HG03469 (cell line): ENCODE measurements around the gene KCTD16.

Experiments
- ATAC-seq: cut with Tn5 transposase; IDR thresholded peaks from one replicate; pipeline ENCODE4 v1.9.1; 2021; ENCODE audit warnings: mild to moderate bottlenecking, moderate library complexity, moderate number of reproducible peaks; ENCODE audit not compliant: unreplicated experiment

Gene KCTD16

DNA sequence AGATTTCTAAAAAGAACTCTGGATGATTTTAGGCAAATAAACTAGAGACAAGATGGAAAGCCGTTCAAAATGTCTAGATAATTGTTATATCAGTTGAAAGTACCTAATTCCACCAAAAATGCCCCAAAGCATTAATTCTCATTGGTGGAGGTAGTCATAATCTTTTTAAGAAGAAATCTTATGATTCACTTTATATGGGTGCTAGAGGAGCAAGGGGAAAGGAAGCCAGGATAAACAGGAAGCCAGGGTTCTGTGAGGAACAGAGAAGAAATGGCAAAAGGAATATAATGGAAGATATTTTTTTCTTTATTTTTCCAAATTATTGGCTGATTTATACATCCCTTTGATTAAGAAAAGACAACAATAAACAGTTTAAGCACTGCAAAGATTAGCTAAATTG lies 8.0 kb upstream of the KCTD16 start:
- ATAC-seq: no peak

DNA sequence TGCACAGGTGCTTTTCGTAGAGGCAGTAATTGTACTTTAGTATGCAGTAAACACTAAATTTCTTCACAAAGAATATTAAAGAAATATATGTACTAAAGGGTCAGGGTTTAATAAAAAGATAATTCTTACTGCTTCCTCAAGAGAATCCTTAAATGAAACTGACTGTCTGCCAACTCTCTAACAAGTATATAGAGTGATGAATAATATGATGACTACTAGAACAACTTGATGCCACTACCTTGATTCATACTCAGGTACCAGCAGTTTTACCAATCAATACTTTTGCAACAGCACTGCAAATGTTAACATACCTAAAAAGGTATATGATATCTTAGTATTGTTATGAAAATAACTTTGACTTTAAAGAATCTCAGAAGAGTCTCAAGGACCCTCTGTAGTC lies 4.0 kb upstream of the KCTD16 start:
- no peak for ATAC-seq

- ATAC-seq: no peak
Observed at GRCh38 chr5:144167998-144168397, 2.7 kb upstream of the KCTD16 start.

GRCh38 chr5:144169904-144170275 lies 783 bp upstream of the KCTD16 start:
- ATAC-seq: no peak

- no peak for ATAC-seq
Observed at GRCh38 chr5:144173766-144174165, 3.1 kb downstream of the KCTD16 start.

- ATAC-seq: no peak
Observed at GRCh38 chr5:144177548-144177947, 6.9 kb downstream of the KCTD16 start.

DNA sequence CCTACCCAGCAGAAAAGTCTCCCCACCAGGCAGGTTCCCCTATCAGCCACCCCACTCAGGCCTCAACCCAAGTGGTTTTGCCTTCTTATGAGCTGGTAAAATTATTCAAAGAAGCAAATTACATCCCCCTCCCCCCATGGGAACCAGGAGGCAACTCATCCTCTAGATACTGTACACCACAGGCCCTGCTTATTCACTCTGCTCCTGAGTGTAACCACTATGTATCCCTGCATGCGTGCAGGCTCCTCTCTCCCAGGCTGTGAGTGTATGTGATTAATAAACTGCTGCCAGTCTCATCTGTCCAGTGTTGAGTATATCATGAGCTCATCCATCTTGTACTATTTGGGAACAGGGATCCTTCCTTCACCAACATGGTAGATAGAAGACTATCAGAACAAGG lies 8.6 kb downstream of the KCTD16 start:
- no peak for ATAC-seq

- no peak for ATAC-seq
Observed at GRCh38 chr5:144183254-144183889, 12.7 kb downstream of the KCTD16 start.

GRCh38 chr5:144187699-144188294 lies 17.1 kb downstream of the KCTD16 start:
- peak; percentile 64 for ATAC-seq

DNA sequence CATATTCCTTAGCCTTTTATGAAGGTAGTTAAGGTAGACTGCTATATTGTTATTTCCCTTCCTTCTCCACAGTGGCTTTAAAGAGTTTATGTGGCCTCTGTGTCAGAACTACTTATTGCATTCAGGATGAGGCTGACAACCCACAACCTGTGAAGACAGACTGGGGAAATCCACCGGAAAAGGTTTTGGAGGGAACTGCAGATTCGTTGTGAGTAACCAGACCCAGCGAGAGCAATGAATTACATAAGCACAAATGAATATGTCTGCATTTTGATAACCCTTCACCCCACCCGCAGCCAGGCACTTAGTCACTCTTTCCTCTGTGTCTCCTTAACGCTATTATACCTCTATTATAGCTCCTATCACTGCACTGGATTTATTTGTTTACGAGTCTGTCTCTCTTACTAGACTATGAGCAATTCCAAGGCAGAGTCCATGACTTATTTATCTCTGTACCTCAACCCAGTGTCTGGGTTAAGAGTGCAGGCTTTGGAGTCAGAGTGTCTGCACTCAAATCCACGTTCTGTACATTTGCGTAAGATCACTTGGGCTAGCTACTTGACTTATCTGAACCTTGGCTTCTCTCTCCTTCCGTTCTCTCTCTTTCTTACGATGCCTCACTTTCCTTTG lies 19.2 kb downstream of the KCTD16 start:
- ATAC-seq: peak; percentile 40

DNA sequence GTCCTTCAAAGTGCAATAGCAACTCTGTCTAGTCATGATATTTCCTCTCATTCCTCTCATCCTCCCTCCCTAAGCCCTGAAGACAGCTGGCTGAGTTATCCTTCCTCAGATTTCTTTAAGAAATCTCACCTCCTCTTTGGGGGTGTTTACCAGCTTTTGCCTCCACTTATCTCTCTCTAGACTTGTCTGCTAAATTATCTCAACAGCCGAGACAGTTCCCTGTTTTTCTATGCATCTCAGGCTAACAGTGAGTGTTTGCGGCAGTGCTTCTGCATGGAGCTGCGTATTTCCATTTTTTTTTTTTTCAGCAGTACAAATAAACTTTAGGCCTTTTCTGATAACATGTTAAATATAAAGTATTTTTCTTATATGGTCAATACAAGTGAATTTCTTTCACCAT lies 20.9 kb downstream of the KCTD16 start:
- ATAC-seq: no peak

- peak; percentile 75 for ATAC-seq
Observed at GRCh38 chr5:144191998-144192397, 21.3 kb downstream of the KCTD16 start.

GRCh38 chr5:144192661-144193060 lies 22.0 kb downstream of the KCTD16 start:
- ATAC-seq: no peak

DNA sequence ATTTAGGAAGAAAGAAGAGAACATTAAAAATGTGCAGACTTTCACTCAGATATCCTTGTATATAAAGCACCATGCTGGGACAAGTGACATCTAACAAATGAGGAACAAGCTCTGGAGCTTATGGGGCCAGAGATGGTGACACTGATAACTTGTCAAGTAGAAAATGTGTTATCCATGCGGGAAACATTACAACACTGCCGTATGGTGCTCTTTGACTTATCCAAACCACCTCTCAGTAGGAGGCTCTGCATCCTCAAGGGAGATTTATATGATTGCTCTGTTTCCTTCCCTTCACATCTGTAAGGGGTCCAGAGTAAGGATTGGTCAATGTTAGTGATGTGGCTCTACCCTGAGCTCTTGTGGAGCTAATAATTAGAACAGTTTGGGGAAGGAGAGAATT lies 23.5 kb downstream of the KCTD16 start:
- ATAC-seq: no peak

- no peak for ATAC-seq
Observed at GRCh38 chr5:144195448-144195847, 24.8 kb downstream of the KCTD16 start.

DNA sequence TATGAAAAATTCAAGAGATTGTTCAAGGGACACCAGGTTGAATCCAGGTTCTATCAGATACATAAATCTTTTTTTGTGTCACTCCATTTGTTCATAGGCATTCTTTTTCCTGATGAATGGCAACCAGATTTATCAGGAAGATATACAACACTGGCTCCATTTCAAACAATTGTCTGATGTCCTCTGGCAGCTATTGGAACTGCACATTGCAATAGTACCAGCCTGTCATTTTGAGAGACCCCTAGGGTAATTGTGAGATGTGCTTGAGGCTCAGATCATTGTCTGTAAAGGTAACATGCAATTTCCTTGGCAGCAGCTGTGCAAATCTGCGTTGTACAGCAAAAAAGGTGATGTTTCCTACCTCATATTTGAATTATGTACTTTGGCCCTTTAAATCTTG lies 25.9 kb downstream of the KCTD16 start:
- no peak for ATAC-seq

DNA sequence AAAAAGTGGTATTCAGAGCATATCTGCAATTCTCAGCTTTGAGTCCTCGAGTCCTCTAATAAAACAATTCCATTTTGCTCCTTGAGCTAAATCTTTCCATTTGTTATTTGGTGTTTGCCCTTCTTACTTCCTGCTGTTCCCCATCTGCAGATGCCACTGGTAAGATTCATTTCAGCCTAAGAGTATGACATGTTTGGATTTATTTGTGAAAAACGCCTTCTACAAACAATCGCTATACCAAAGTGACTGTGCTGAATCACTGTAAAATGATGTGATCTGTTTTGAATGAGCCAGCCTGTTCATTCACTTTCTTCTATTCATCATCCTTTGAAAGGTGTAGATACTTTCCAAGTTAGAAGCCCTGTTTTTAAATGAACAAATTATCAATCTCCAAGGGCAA lies 27.7 kb downstream of the KCTD16 start:
- no peak for ATAC-seq

- ATAC-seq: no peak
Observed at GRCh38 chr5:144201588-144201987, 30.9 kb downstream of the KCTD16 start.

DNA sequence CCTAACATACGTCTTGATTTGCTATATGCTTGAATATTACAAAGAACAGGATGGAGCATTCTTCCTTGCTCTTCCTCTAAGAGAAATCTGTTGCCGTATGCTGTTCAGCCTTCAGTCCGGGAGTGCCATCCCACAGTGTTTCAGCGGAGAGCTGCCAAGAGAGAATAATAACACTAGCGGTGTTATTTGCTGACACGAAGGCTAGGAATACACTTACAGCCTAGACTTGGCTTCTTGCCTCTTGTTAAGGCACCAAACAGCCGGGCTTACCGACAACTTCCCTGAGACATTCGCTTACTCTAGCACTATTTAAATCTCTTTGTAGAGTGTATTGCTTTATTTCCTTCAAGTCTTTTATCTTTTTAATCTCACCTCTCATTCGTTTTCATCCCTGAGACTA lies 31.4 kb downstream of the KCTD16 start:
- no peak for ATAC-seq

DNA sequence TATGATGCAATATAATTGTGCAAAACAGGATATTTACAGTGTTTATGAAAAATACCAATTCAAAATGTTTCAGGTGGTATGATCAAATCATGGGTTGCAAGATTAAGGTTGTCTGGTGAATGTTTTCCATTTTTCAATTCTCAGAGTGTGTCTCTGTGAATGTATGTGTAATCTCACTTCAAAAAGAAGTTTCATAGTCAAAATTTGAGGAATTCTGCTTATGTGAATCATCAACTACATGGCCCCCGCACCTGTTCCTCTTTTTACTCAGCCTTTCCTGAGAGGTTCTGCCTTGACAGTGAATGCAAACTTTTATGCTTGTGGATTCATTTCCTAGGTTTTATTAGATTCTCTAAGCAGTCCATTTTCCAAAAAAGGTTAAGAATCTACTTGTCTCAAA lies 32.1 kb downstream of the KCTD16 start:
- no peak for ATAC-seq

- ATAC-seq: no peak
Observed at GRCh38 chr5:144203750-144204596, 33.3 kb downstream of the KCTD16 start.

DNA sequence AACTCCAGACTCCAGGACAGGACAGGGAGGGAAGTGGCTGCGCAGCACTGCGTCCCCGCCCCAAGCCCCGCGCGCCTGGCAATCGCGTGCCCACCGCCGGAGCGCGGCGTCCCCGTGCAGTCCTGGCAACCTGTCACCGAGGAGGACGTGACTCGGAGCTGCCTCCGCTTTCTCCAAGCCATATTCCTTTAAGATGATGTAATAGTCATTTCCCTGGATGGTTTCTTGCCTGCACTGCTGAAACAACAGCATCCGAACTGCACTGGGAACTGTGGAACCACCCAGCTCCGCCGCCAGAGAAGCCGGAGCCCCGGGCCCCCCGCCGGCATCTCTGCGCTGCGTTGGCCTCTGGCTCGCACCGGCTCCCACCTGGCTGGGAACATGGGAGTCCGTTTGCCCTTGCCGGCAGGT lies 34.5 kb downstream of the KCTD16 start:
- ATAC-seq: no peak
